T follicular helper cell (primary cell): ENCODE results near the gene EPB41L2.
"Not testable (repeated sequence)": the region's sequence is repeated elsewhere in the genome, so short reads cannot be mapped to it uniquely, and the experiment has no call there.

Experiments used
- DNase-seq: peaks from one replicate; pipeline ENCODE4 v3.0.0-alpha.2; 2020; ENCODE audit warnings: low read depth

EPB41L2 gene

DNA sequence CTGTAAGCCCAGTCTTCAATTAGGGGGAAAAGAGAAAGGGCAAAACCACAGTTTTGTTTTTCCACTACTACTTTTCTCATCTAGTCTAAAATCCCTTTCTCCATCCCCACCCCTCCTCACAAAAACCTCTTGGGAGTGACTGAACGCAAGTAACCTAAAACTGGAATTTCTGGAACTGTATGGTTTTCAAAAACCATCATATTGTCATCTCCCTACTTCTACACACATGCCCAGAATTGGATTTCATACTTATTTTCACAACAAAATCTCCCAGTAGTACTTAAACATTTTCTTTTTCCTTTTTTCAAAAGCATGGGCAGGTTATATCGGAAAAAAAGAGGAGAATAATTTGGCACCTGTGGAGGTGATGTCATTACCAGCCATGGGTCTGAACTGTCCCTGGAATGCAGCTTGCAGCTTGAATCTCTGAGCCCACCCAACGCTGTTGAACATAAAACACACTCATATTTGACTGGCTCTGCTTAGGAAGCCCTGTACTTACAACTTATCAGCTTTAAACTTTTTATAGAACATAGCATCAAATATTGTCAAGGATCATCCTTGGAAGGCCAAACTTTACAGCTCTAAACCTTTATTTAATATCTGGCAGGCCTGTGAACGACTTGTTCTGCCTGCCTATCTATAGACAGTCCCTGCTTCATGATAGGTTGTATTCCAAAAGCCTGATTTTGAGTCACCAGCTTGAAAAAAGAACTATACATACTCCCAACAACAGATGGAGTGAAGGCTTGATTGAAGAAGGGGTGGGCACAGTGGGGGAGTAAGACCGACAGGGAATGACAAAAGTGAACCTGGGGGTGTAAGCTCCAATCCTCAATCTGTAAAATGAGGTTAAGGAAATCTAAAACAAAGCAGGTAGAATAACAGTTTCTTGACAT, 59.3 kb downstream of the EPB41L2 start:
- DNase-seq, result no peak

GRCh38 chr6:131002661-131002980, 60.4 kb downstream of the EPB41L2 start:
- DNase-seq, result no peak

GRCh38 chr6:131001945-131002660, 60.9 kb downstream of the EPB41L2 start:
- DNase-seq, result no peak

DNA sequence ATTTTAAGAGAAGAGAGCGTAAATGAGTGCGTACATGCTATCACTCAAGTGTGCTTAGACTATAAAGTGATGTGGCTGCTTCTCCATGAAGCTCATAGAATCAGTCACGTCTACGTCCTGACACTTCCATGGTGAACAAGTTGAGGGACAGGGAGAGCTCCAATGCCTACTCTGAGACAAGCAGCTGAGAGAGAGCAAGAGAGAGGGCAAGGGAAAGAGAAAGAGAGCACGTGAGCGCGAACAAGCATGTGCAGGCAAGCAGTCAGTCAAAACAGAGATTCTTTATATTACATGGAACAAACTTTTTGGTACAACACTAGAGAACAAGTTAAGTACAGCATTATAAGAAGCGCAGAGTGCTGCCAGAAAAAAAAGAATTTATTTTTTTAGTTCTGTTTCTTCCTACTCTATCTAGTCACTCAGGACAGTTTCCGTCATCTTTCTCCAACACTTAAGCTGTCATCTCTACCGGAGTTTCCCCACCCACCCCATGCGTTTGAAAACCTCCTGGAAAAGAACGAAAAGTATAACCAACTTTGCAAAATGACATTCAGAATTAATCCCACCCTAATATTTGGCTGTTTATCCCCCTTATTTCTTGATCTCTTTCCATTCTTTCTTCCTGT, 61.8 kb downstream of the EPB41L2 start:
- no peak for DNase-seq

DNA sequence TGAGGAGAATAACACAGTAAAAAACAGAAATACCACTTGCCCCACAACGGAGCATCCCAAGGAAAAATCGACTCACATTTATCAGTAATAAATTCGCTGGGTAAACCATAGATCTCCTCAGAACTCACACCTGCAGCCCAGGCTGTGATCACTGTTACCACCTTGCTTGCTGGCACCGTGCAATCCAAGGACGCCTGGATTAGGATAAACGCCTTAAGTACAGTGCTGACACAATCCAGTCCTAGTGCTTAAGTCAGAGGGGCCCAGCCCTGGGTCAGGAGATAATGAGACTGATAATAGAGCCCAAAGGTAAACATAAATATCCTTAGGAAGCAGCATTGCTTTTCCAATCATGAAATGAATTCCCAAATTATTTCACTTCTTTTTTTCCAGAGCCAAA, 62.5 kb downstream of the EPB41L2 start:
- DNase-seq, result no peak

GRCh38 chr6:130997061-130997753, 65.8 kb downstream of the EPB41L2 start:
- DNase-seq, result no peak

DNA sequence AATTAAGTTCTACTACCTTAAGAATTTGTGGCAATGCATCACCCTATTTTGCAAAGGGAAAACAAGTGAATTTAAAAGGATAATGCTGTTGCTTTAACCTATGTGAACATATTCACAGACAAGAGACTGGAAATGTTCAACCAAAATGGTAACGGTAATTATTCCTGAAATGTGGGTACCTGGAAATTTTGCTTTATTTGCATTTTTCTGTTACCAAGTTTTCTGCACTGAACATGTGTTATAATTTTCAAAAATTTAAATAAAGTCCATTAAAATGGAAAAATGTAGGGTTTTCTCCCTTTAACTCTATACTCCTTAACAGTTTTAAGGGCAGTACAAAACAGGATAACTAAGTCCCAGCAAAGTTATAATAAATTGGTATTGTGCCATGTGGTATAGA, 66.4 kb downstream of the EPB41L2 start:
- DNase-seq, result no peak

DNA sequence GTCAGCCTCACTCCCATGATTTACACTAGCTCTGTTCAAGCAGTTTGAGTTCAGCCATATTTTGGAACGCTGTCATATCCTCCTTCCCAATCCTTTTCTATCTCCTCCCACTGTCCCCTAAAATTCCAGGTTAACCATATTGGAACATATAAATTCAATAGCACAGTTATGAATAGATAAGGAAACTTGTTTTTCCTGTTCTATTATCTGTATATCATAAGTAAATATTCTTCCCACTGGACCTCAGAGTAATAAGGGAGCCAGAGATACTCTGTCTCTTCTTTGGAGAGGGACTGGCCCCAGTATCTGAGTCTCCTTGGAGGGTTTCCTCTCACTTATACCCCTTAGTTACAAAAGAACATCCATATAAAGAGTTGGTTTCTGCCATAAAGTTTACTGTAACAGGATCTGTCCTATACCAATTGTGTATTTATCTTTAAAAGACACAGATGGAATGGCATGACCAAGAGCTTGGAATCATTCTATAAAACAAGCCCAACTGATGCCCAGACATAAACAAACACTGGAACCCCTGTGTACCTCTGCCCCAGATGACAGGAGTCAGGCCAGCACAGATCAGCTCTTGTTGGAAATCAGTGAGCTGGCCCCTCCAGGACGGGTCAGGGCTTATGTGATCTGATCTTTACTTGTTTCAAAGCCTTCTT, 67.1 kb downstream of the EPB41L2 start:
- DNase-seq, result no peak

GRCh38 chr6:130994319-130995097, 68.5 kb downstream of the EPB41L2 start:
- DNase-seq, result no peak

GRCh38 chr6:130993292-130993765, 69.7 kb downstream of the EPB41L2 start:
- no peak for DNase-seq

DNA sequence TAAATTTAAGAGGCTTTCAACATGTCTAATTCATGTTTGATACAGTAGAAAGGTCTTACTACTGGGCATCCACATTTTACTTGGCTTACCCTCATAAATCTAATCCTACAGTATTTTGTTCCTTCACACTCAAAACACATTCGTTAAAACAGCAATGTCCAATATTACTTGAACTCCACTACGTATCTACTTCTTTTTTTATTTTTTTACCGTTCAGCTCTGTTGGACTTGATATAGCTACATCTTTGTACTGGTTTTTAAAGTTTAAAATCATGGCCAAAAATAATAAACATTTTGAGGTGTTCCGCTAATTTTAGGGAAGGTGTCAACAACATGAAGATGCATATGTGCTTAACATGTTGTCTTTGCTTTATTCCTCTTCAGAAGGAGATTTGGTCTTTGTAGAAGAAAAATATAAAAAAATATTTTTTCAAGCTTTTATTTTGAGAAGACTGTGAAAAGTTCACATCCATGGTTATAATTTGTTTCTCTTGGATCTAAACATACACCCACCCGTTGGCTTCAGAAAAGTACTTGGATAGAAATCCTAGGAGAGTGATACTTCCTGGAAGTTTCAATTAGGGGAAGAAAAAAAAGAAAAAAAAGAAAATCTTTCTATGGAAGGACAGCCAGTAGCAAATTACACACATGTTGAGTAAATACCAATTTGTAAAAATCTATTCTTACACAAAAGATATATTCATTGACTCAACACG, 71.5 kb downstream of the EPB41L2 start:
- DNase-seq, result no peak

DNA sequence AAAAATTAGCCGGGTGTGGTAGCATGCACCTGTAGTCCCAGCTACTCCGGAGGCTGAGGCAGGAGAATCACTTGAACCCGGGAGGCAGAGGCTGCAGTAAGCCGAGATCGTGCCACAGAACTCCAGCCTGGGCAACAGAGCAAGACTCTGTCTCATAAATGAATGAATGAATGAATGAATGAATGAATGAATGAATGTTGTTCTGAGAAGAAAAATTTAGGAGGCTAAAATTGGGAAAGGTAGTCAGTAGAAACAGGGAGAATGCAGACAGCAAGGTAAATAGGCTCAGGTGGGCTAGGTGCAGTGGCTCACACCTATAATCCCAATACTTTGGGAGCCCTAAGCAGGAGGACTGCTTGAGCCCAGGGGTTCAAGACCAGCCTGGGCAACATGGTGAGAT, 75.5 kb downstream of the EPB41L2 start:
- not testable (repeated sequence) for DNase-seq

DNA sequence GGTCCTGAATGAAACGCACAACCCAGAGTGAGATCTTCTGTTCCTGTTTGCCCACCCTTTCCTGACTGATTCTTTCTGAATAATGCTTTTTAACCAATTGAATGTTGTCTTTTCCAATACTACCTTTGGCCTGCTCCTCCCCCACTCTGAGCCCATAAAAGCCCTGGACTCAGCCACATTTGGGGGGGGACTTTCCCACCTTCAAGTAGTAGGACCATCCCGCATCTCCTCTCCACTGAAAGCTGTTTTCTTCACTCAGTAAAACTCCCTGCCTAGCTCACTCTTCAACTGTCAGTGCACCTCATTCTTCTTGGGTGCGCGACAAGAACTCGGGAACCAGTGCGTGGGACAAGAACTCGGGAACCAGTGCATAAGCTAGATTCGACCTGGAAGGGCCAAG, 77.9 kb downstream of the EPB41L2 start:
- no peak for DNase-seq

DNA sequence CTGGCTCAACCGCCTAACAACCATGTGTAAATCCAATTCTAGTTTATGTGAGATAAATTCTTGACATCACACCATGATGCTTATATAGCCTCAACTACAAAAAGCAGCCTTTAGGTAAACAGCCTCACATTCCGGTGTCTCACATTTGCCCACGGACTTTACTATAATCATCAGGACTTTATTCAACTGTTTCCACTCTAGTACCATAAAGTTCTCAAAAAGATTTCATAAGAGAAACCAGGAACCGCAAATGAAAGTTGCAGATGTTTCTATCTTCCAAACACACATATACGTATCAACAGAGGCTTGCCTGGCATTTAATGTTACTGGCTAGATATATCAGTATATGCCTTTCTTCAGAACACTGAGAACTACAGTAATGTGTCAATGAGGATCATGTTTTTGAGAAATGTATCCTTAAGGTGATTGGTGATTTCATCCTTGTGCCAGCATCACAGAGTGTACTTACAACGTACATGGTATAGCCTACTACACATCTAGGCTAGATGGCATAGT, 80.0 kb downstream of the EPB41L2 start:
- no peak for DNase-seq

DNA sequence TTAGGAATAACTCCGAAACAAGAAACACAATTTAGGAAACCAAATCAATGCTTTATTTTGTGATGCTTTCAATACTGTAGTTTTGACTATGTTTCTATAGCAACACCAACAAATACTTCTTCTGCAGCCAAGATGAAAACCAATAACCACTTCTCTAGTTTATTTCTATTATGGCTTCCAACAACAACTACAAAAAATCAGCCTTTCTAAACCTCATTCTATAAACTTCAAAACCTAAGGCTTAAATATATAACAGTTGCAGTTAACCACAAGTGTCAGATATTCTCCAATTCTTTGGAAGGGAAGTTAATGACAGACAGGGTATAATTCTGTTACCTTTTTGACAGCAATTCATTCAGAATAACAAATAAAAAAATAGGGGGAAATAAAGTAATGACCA, 80.9 kb downstream of the EPB41L2 start:
- DNase-seq, result no peak

DNA sequence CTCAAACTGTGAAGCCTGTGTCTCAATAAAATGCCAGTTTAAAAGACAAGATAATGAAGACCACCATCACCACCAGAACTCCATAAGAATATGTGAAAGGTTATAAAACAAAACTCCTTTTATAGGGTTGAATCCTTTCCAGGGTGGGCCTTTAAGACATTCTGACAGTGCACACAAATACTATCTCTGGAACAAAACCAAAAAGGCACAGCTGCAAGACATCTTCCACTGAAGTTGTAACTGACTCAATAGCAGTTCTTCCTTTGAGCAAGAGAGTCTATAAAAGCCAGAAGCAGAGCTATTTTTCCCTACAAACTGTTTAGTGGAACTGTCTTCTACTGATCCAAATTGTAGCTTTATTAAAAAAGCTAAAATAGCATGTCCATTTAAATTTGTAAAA, 81.6 kb downstream of the EPB41L2 start:
- no peak for DNase-seq

GRCh38 chr6:130980310-130981032, 82.6 kb downstream of the EPB41L2 start:
- no peak for DNase-seq

- DNase-seq, result no peak
Observed at GRCh38 chr6:130978660-130979396, 84.2 kb downstream of the EPB41L2 start.

- DNase-seq, result no peak
Observed at GRCh38 chr6:130978180-130978579, 84.9 kb downstream of the EPB41L2 start.
